HG02870 (cell line): ENCODE results near the gene CLPX.
"Not testable (repeated sequence)": the region's sequence is repeated elsewhere in the genome, so short reads cannot be mapped to it uniquely, and the experiment has no call there.

Source experiments
- ATAC-seq: cut with Tn5 transposase; IDR thresholded peaks from one replicate; pipeline ENCODE4 v1.9.1; 2021; ENCODE audit warnings: mild to moderate bottlenecking, moderate library complexity; ENCODE audit not compliant: unreplicated experiment

CLPX gene

GRCh38 chr15:65184868-65185717 is at the start of gene CLPX:
Gene CLPX, minus strand, starts transcription at chr15:65185342. Its CDS starts 189 bp downstream, at chr15:65185153.
- peak; percentile 62 for ATAC-seq

DNA sequence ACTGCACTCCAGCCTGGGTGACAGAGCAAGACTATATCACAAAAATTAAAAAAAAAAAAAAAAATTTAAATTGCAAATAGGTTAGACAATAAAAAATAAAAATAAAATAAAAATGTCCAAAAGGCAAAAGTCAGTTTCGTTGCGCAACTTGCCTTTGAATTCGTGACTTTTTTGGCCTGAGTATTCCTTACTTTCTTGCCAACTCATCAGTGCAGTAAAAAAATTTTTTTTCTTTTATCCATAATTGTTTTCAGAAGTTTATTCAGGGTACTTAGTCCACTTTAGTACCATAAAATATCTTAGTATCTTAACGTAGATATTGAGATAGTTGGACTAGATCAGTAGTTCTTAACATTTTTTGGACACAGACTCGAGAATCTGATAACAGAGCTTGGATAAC is 48.6 kb upstream of the CLPX start:
- ATAC-seq = no peak

- ATAC-seq = no peak
Measured at GRCh38 chr15:65232520-65232919, 47.4 kb upstream of the CLPX start.

DNA sequence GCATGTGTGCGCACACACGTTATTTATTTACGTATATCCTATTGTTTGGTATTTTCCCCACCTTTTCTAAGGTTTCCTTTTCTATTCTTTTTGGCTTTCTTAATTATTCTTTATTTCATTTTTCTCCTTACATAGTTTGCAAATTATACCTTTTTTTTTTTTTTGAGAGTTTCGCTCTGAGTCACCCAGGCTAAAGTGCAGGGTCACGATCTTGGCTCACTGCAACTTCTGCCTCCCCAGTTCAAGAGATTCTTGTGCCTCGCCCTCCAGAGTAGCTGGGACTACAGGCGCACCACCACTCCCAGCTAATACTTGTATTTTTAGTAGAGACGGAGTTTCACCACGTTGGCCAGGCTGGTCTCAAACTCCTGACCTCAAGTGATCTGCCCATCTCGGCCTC is 46.2 kb upstream of the CLPX start:
- ATAC-seq = no peak

GRCh38 chr15:65226901-65227300 is 41.8 kb upstream of the CLPX start:
- ATAC-seq = not testable (repeated sequence)

DNA sequence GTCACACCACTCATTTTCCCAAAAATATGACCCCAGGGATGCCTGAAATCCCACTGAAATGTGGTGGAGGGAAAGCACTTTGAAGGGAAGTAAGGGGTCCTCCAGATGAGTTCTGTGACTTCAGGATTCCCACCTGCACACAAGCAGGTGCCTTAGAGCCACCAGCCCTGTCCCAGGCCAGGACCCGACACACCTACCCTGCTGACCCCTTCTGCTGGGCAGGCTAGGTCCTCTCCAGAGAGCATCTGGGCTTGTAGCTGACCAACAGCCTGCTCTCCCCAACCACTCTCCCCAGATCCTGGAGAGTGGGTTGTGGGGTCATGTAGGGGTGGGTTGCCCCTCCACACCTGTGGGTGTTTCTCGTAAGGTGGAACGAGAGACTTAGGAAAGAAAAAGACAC is 41.1 kb upstream of the CLPX start:
- no peak for ATAC-seq

- ATAC-seq = no peak
Measured at GRCh38 chr15:65223996-65224395, 38.9 kb upstream of the CLPX start.

DNA sequence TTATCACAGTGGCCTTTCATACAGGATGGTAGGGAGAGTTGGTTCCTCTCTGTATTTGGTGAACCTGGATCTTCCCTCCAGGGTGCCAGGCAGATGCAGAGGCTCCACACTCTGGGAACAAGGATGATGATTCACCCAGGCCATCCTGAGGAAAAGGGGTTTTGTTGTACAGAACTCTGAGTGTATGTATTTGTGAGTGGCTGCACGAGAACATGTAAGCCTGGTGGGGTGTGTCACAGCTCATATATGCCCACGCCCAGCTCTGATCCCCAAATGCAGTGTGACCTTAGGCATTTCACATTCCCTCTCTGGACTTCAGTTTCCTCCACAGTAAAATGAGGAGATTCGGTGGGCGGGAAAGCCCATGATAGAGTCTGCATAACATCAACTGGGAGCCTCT is 37.7 kb upstream of the CLPX start:
- ATAC-seq = no peak

DNA sequence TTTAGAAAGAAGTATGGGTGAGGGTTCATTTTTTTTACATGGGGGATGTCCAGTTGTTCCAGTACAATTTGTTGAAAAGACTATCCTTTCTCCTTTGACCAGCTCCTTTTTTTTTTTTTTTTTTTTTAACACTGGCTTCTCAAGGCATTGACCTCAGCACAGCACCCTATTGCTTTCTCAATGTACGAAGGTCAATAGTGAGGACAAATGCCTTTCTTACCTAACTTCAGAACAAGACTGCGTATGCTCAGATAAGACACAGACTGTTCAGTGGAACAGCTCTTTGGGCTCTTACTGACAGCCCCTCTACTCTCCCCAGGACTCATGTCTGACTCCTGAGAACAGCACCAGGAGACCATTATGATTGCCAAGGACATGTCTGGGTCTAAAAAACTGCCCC is 36.6 kb upstream of the CLPX start:
- ATAC-seq = no peak

GRCh38 chr15:65219137-65219536 is 34.0 kb upstream of the CLPX start:
- no peak for ATAC-seq

GRCh38 chr15:65217526-65218482 is 32.7 kb upstream of the CLPX start:
- no peak for ATAC-seq

- no peak for ATAC-seq
Measured at GRCh38 chr15:65215496-65215895, 30.4 kb upstream of the CLPX start.

DNA sequence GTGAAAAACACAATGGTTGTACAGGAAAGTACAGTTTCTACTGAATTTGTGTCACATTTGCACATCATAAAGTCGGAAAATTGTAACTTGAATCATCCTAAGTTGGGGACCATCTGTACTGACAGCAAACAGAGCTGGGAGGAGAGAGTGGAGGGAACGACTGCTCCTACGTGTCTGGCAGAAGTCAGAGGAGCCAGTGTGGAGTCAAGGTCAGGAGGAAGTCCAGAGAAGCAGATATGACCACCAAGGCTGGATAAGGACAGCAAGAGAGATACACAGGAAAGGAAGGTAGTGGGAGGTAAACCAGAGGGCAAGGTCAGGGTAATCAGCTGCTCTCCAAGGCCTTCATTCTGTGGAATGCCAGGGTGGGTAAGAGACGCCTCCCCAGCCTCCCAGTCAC is 28.9 kb upstream of the CLPX start:
- ATAC-seq = no peak

- ATAC-seq = no peak
Measured at GRCh38 chr15:65213241-65213640, 28.1 kb upstream of the CLPX start.

DNA sequence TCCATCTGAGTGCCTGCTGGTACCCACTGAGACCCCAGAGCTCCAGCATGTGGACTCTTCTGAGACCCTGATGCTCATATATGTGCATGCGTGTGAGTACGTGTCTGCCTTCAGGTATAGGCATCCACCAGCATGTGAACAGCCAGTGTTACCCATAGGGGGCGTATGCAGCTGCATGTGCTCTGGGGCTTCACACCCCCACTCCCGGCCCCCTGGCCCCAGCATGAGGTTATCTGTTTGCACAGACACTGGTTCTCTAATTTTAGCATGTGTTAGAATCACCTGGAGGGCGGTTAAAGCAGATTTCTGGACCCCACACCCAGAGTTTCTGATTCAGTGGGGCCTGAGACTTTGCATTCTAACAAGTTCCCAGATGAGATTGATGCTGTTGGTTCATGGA is 27.0 kb upstream of the CLPX start:
- ATAC-seq = no peak

DNA sequence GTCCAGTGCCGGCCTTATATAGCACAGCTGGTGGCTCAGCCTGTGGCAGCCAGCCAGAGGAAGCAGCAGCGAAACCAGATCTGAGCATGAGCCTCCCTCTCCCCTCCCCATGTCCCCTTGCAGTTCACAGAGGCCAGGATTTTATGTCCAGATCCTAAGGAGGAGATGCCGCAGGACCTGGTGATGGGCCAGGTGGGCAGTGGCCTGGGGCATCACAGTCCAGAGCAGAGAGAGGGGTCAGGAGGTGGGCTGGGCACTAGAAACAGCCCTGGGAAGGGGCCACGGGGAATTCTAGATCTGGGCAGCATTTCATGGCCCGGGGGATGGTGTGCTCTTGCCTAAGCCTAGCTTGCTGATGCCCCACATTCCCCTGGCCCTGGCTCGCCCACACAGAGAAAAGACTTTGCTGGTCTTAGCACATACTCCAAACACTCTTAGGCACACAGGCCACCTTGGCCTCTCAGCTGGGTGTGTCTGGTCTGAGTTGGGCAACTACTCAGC is 26.4 kb upstream of the CLPX start:
- ATAC-seq = no peak

- no peak for ATAC-seq
Measured at GRCh38 chr15:65210770-65211481, 25.8 kb upstream of the CLPX start, which contains the start of gene CILP. Gene CILP, minus strand, starts transcription at chr15:65211473. Its CDS starts 1,718 bp downstream, at chr15:65209755.

GRCh38 chr15:65209701-65210643 is 24.8 kb upstream of the CLPX start:
- ATAC-seq = no peak

GRCh38 chr15:65208647-65209046 is 23.5 kb upstream of the CLPX start:
- ATAC-seq = no peak
